ENCODE measurements around the gene CTNNA3.
"Not testable (repeated sequence)": the region's sequence is repeated elsewhere in the genome, so short reads cannot be mapped to it uniquely, and the experiment has no call there.

The CTNNA3 gene

DNA sequence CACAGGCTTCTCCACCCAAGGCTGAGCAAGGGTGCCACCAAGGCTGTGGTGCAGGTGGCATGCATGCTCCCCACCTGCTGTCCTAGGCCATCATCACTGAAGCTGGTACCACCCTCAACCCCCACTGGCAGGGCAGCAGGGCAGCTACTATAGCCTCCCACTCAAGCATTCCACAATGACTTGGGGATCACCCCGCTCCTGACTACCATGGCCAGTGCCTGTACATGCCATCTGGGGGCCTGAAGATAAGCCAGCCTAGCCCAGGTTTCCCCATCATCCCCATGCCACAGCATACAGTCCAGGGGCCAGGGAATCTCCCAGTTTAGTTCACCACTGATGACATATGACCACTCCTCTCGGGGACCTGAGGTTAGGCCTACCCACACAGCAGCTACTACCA lies 1281.1 kb downstream of the CTNNA3 start:
- no peaks in the 10 kb centered on the region for H3K36me3 ChIP-seq (ENCODE audit: control insufficient read depth, low read depth, low read length)
- H3K9ac ChIP-seq (ENCODE audit: low read length) = no peak overlapping the region
- H3K4me3 ChIP-seq (ENCODE audit: low read length) = no peak overlapping the region
- H3K4me1 ChIP-seq (ENCODE audit: control insufficient read depth, low read depth, low read length) = no peaks in the 10 kb centered on the region
- peaks cover 3% of the 10 kb centered on the region for H3K9me3 ChIP-seq (ENCODE audit: control insufficient read depth, low read depth, low read length)
- no peaks in the 10 kb centered on the region for H3K27me3 ChIP-seq (ENCODE audit: control insufficient read depth, insufficient read depth, low read length)
- no peak overlapping the region for H3K27ac ChIP-seq (ENCODE audit: low read length)

DNA sequence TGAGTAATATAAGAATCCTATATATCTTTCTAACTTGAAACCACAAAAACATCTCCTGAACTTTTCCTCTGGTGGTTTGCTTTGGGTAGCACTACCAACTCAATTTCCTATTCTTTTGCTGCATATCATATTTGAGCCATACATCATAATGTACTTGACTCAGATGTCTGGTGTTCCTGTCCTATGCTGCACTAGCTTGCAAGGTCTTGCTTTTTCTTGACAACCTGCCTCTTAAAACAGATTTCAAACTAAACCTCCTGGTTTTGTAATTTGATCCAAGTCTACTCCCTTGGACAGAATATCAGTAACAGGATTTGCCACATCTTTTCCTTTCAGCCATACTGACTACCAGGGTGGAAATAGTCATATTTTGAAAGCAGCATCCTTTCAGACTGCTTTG lies 1290.4 kb downstream of the CTNNA3 start:
- Histone ChIP-seq H3K4me1 (ENCODE audit: control insufficient read depth, low read depth, low read length) (no peaks in the 10 kb centered on the region), H3K27me3 (ENCODE audit: control insufficient read depth, insufficient read depth, low read length) (no peaks in the 10 kb centered on the region), H3K4me3 (ENCODE audit: low read length) (no peak overlapping the region), H3K9me3 (ENCODE audit: control insufficient read depth, low read depth, low read length) (no peaks in the 10 kb centered on the region), H3K9ac (ENCODE audit: low read length) (no peak overlapping the region), H3K27ac (ENCODE audit: low read length) (no peak overlapping the region), H3K36me3 (ENCODE audit: control insufficient read depth, low read depth, low read length) (no peaks in the 10 kb centered on the region)

DNA sequence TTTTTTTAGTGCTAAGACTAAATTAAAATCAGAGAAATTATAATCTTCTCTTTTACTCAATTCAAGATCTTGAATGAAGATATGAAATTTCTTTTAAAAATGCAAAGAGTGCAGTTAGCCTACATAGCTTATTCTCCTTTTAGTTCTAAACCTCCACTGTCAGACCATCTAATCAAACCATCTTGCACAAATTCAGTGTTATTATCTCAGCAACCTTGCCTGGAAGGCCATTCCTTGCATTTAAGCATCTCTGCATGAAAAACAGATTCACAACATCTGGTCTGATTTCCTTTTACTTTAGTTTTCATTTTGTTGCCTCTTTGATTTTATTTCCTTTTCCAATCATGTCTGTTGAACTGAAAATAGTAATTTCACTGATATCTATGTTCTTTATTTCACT lies 1297.3 kb downstream of the CTNNA3 start:
- Histone ChIP-seq H3K4me3 (ENCODE audit: low read length) (no peak overlapping the region), H3K9ac (ENCODE audit: low read length) (no peak overlapping the region), H3K9me3 (ENCODE audit: control insufficient read depth, low read depth, low read length) (no peaks in the 10 kb centered on the region), H3K4me1 (ENCODE audit: control insufficient read depth, low read depth, low read length) (peaks cover 9% of the 10 kb centered on the region), H3K27ac (ENCODE audit: low read length) (no peak overlapping the region), H3K36me3 (ENCODE audit: control insufficient read depth, low read depth, low read length) (no peaks in the 10 kb centered on the region), H3K27me3 (ENCODE audit: control insufficient read depth, insufficient read depth, low read length) (no peaks in the 10 kb centered on the region)

DNA sequence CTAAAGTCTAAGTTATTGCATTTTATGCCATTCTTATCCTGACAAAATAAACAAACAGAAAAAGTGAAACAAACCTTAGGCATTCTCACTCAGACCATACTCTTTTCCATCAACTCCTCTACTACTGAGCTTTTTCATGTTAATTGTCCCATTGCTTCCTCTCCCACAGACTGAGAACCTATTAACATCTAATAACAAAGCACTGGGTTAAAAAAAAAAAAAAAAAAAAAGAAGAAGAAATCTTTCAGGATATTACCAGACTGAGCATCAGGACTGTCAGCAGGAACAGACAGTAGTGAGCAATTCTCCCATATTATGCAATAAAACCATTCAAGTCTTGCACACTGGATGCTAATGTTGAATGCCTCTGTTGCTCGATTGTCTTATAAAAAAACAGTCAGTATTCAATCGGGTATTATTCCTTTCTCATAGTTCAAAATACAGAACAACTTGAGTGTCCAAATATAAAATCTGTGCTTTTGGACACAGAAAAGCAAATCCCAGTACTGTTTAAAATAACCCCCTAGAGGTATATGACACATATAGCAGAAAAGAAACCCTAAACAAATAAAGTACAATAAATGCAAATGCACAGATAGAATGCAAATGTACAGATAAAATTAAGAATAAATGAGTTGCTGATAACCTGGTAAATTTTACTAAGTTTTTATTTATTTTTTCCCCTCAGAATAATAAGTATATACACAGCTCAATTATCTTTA lies 1301.5 kb downstream of the CTNNA3 start:
- Histone ChIP-seq H3K9me3 (ENCODE audit: control insufficient read depth, low read depth, low read length) (no peaks in the 10 kb centered on the region), H3K36me3 (ENCODE audit: control insufficient read depth, low read depth, low read length) (no peaks in the 10 kb centered on the region), H3K27me3 (ENCODE audit: control insufficient read depth, insufficient read depth, low read length) (no peaks in the 10 kb centered on the region), H3K9ac (ENCODE audit: low read length) (no peak overlapping the region), H3K4me3 (ENCODE audit: low read length) (no peak overlapping the region), H3K4me1 (ENCODE audit: control insufficient read depth, low read depth, low read length) (peaks cover 15% of the 10 kb centered on the region), H3K27ac (ENCODE audit: low read length) (no peak overlapping the region)

DNA sequence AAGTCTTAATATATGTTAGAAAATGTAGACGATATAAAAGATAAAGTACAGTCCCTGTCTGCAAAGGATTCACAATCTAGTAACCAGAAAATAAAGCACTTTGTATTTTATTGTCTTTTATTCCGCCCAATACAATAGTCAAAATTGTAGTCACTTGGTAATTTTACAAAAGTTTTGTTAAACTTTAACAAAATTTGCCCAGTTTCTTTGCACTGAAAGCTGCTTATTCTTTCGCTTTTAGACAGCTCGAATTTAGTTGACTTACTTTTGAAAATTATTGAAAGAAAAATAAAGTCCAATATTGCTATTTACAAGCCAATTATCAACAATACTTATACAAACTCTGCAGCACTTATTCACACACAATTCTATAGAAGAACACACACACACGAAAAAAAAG lies 1305.1 kb downstream of the CTNNA3 start:
- Histone ChIP-seq H3K36me3 (ENCODE audit: control insufficient read depth, low read depth, low read length) (no peaks in the 10 kb centered on the region), H3K9me3 (ENCODE audit: control insufficient read depth, low read depth, low read length) (no peaks in the 10 kb centered on the region), H3K27me3 (ENCODE audit: control insufficient read depth, insufficient read depth, low read length) (no peaks in the 10 kb centered on the region), H3K27ac (ENCODE audit: low read length) (no peak overlapping the region), H3K4me1 (ENCODE audit: control insufficient read depth, low read depth, low read length) (peaks cover 15% of the 10 kb centered on the region), H3K9ac (ENCODE audit: low read length) (no peak overlapping the region), H3K4me3 (ENCODE audit: low read length) (no peak overlapping the region)

DNA sequence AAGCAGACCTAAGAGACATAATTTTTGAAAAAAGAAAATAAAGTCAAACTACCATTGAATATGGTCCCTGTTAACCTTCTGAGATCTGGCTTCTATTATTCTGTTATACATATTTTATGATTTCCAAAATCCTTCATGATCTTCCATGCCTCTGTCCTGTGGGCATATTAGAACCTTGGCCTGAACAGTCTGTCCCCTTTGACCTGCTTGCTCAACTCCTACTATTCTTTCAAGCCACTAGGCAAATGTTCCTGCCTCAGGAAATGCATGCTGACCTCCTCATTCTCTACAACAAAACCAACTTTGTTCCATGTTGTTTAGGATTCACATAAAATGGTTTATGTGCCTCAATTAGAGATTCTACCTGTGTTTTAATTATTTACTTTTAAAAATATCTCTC lies 1315.0 kb downstream of the CTNNA3 start:
- Histone ChIP-seq H3K9ac (ENCODE audit: low read length) (no peak overlapping the region), H3K27me3 (ENCODE audit: control insufficient read depth, insufficient read depth, low read length) (no peaks in the 10 kb centered on the region), H3K4me1 (ENCODE audit: control insufficient read depth, low read depth, low read length) (peaks cover 9% of the 10 kb centered on the region), H3K4me3 (ENCODE audit: low read length) (no peak overlapping the region), H3K36me3 (ENCODE audit: control insufficient read depth, low read depth, low read length) (no peaks in the 10 kb centered on the region), H3K9me3 (ENCODE audit: control insufficient read depth, low read depth, low read length) (no peaks in the 10 kb centered on the region), H3K27ac (ENCODE audit: low read length) (no peak overlapping the region)

DNA sequence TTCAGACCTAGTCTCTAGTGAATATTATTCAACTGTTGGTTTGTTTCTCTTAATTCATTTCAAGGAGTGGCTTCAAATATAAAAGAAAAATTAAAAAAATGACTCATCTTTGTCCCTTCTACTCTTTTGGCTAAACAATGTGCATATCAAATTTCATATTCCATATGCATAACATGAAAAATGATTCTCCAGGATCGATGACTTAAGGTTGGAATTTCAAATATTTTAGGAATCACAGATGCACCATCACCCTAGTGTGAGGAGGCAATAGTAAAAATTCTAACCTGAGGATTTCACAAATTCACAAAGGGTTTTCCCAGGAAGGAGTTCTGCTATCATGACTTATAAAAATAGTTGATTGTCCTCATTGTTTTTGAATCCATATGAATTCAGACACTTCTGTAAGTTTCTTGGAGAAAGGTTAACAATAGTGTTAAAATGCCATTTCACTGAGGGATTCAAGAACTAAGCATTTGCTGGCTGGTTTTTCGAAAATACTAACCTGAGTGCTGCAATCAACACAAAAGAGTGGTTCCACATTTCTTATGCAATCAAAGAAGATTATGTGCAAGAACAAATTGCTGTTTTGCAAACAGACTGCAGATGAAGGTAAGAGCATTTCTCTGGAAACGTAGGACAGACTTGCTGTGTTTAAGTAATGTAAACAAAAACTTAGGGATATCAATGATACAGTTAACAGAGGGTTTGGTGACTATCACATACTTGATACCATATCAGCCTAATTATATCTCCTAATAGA lies 1317.7 kb downstream of the CTNNA3 start:
- Histone ChIP-seq H3K4me1 (ENCODE audit: control insufficient read depth, low read depth, low read length) (peaks cover 9% of the 10 kb centered on the region), H3K9ac (ENCODE audit: low read length) (no peak overlapping the region), H3K27ac (ENCODE audit: low read length) (no peak overlapping the region), H3K36me3 (ENCODE audit: control insufficient read depth, low read depth, low read length) (no peaks in the 10 kb centered on the region), H3K4me3 (ENCODE audit: low read length) (no peak overlapping the region), H3K9me3 (ENCODE audit: control insufficient read depth, low read depth, low read length) (no peaks in the 10 kb centered on the region), H3K27me3 (ENCODE audit: control insufficient read depth, insufficient read depth, low read length) (no peaks in the 10 kb centered on the region)

DNA sequence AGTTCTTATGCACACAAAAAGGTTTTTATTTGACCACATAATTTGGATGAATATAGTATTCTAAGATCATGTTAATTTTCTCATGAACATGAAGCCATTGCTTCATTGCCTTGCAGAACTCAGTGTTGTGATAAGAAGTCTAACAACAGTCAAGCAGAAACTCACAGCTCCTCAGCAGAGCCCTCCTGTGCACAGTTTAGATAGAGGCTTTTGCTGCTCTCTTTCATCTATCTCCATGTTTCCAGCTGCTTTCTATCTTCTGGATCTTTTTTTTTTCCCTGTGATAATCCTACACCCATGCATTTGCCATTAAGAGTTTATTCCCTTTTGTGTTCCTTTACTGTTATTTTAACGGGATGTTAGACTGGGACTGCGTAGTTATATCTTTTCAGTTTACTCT lies 1327.8 kb downstream of the CTNNA3 start:
- Histone ChIP-seq H3K9ac (ENCODE audit: low read length) (no peak overlapping the region), H3K9me3 (ENCODE audit: control insufficient read depth, low read depth, low read length) (no peaks in the 10 kb centered on the region), H3K27me3 (ENCODE audit: control insufficient read depth, insufficient read depth, low read length) (no peaks in the 10 kb centered on the region), H3K36me3 (ENCODE audit: control insufficient read depth, low read depth, low read length) (no peaks in the 10 kb centered on the region), H3K4me3 (ENCODE audit: low read length) (no peak overlapping the region), H3K27ac (ENCODE audit: low read length) (no peak overlapping the region), H3K4me1 (ENCODE audit: control insufficient read depth, low read depth, low read length) (no peaks in the 10 kb centered on the region)

DNA sequence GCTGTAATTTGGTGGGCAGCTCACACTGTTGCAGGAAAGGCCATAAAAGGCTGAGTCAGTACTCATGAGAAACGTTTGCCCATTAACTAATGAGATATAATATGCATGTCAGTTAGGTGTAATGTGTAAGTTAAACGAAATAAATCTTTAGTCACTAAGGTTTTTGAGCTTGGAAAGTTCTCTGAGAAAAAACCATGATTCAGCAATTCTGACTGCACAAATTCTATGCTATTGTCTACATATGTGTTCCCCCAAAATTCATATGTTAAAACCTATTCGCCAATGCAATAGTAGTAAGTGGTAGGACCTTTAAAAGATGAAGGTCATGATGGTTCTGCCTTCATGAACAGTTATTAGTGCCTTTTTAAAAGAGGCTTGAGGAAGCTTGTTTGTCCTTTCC lies 1329.8 kb downstream of the CTNNA3 start:
- no peaks in the 10 kb centered on the region for H3K4me1 ChIP-seq (ENCODE audit: control insufficient read depth, low read depth, low read length)
- no peak overlapping the region for H3K9ac ChIP-seq (ENCODE audit: low read length)
- no peak overlapping the region for H3K4me3 ChIP-seq (ENCODE audit: low read length)
- H3K9me3 ChIP-seq (ENCODE audit: control insufficient read depth, low read depth, low read length) = no peaks in the 10 kb centered on the region
- no peak overlapping the region for H3K27ac ChIP-seq (ENCODE audit: low read length)
- H3K27me3 ChIP-seq (ENCODE audit: control insufficient read depth, insufficient read depth, low read length) = no peaks in the 10 kb centered on the region
- no peaks in the 10 kb centered on the region for H3K36me3 ChIP-seq (ENCODE audit: control insufficient read depth, low read depth, low read length)

DNA sequence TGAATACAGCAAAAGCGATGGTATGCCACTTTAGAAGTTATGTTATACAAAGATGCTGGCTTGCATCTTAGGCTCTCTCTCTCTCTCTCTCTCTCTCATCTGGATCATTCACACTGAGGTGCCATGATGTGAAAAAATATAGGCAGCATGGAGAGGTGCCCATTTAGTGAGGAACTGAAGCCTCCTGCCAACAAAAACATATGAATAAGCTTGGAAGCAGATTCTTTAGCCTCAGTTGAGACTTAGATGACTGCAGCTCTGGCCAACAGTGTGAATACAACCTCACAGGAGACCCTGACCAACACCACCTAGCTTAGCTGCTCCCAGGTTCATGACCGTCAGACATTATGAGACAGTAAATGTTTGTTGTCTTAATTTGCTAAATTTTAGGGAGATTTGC lies 1330.3 kb downstream of the CTNNA3 start:
- H3K36me3 ChIP-seq (ENCODE audit: control insufficient read depth, low read depth, low read length) = no peaks in the 10 kb centered on the region
- no peak overlapping the region for H3K27ac ChIP-seq (ENCODE audit: low read length)
- H3K9ac ChIP-seq (ENCODE audit: low read length) = no peak overlapping the region

DNA sequence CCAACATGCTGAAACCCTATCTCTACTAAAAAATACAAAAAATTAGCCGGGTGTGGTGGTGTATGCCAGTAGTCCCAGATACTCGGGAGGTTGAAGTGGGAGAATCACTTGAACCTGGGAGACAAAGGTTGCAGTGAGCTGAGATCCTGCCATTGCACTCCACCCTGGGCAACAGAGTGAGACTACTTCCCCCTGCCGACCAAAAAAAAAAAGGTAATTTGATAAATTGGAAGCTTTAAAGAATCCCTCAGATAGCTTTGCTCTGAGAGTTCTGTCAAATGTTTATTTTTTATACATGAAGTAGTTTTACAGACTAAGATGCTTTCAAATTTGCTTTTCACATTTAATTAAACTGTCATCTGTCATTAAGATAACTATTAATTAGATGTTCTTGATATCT lies 1333.5 kb downstream of the CTNNA3 start:
- H3K27me3 ChIP-seq (ENCODE audit: control insufficient read depth, insufficient read depth, low read length) = no peaks in the 10 kb centered on the region
- H3K36me3 ChIP-seq (ENCODE audit: control insufficient read depth, low read depth, low read length) = no peaks in the 10 kb centered on the region
- no peak overlapping the region for H3K27ac ChIP-seq (ENCODE audit: low read length)
- H3K4me3 ChIP-seq (ENCODE audit: low read length) = no peak overlapping the region
- H3K9ac ChIP-seq (ENCODE audit: low read length) = no peak overlapping the region
- no peaks in the 10 kb centered on the region for H3K9me3 ChIP-seq (ENCODE audit: control insufficient read depth, low read depth, low read length)
- no peaks in the 10 kb centered on the region for H3K4me1 ChIP-seq (ENCODE audit: control insufficient read depth, low read depth, low read length)

More for the DNA sequence above, 1330.3 kb downstream of the CTNNA3 start:
- H3K4me3 ChIP-seq (ENCODE audit: low read length) = no peak overlapping the region
- no peaks in the 10 kb centered on the region for H3K27me3 ChIP-seq (ENCODE audit: control insufficient read depth, insufficient read depth, low read length)
- no peaks in the 10 kb centered on the region for H3K9me3 ChIP-seq (ENCODE audit: control insufficient read depth, low read depth, low read length)
- no peaks in the 10 kb centered on the region for H3K4me1 ChIP-seq (ENCODE audit: control insufficient read depth, low read depth, low read length)

DNA sequence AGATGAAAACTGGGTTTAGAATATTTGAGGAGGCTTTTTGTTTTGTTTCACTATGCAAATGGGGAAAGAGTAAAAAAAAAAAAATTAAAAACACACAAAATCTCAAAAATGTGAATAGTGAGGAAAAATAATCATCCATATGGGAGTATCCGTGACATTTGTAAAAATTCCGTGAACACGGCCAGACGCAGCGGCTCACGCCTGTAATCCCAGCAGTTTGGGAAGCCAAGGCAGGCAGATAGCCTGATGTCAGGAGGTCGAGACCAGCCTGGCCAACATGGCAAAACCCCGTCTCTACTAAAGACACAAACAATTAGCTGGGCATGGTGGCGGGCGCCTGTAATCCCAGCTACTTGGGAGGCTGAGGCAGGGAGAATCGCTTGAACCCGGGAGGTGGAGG lies 1342.2 kb downstream of the CTNNA3 start:
- H3K4me1 ChIP-seq (ENCODE audit: control insufficient read depth, low read depth, low read length); H3K4me3 ChIP-seq (ENCODE audit: low read length); H3K27me3 ChIP-seq (ENCODE audit: control insufficient read depth, insufficient read depth, low read length); H3K36me3 ChIP-seq (ENCODE audit: control insufficient read depth, low read depth, low read length); H3K9me3 ChIP-seq (ENCODE audit: control insufficient read depth, low read depth, low read length); H3K9ac ChIP-seq (ENCODE audit: low read length); H3K27ac ChIP-seq (ENCODE audit: low read length): not testable (repeated sequence)
